ENCODE data around the gene NFYC. TPM values are rescaled to one million over a fixed set of nuclear protein-coding genes. Genes with fewer than 3 reads are reported as not detected.

NFYC gene
- total RNA-seq, 1 donor from 2014 or later: 56.0 TPM

DNA sequence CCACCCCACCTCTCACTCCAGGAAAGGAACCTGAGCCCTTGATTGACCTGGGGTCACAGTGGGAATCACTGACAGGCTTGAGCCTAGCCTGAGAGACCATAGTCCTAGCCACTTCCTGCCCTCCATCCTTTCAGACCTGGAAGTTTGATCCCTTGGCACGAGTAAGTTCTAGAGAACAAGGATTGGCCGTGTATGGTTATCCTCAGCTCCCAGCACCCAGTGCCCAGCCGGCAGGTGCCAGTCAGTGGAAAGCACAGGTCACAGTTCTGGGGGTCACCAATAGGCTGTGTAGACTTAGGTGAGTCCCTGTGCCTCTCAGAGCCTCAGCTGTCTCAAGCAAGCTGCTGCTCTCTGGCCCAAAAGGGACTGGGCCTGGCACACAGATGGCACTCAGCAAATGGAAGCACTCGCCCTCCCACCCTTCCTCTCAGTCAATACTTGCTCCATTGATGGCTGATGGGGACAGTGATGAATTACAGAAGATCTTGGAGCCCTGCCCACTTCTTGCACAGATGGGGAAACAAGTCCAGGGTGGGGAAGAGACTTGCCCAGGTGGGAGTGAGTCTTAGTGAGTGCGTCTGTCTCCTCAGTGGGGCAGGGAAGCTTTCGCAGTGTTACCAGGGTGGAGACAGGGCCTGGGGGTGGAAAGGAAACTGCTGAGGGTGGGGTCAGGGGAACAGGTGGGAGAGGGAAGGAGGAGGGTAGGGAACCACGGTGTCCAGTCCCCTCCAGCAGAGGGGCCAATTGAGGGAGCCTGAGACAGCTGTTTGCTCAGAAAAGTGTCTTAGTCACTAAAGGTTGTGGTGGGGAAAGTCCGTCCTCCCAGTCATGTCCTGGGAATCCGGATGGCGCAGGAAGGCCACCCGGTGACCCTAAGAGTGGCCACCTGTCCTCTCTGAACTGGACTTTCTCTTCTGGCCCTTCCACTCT lies 89.4 kb downstream of the NFYC start:
- ATAC-seq (no peak), DNase-seq (peak; percentile 31)
- peaks cover 4% of the 10 kb centered on the region for H3K36me3 ChIP-seq
- H3K4me1 ChIP-seq: peaks cover 12% of the 10 kb centered on the region
- H3K27ac ChIP-seq: no peak overlapping the region
- intact Hi-C loops (cut with DNase I): no loop called here
- no peaks in the 10 kb centered on the region for H3K9me3 ChIP-seq
- no peak overlapping the region for H3K4me3 ChIP-seq
- H3K27me3 ChIP-seq: no peaks in the 10 kb centered on the region
- TF ChIP-seq, protein P1, sequence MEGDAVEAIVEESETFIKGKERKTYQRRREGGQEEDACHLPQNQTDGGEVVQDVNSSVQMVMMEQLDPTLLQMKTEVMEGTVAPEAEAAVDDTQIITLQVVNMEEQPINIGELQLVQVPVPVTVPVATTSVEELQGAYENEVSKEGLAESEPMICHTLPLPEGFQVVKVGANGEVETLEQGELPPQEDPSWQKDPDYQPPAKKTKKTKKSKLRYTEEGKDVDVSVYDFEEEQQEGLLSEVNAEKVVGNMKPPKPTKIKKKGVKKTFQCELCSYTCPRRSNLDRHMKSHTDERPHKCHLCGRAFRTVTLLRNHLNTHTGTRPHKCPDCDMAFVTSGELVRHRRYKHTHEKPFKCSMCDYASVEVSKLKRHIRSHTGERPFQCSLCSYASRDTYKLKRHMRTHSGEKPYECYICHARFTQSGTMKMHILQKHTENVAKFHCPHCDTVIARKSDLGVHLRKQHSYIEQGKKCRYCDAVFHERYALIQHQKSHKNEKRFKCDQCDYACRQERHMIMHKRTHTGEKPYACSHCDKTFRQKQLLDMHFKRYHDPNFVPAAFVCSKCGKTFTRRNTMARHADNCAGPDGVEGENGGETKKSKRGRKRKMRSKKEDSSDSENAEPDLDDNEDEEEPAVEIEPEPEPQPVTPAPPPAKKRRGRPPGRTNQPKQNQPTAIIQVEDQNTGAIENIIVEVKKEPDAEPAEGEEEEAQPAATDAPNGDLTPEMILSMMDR (IDR thresholded peaks at IDR 0.05): no peak

DNA sequence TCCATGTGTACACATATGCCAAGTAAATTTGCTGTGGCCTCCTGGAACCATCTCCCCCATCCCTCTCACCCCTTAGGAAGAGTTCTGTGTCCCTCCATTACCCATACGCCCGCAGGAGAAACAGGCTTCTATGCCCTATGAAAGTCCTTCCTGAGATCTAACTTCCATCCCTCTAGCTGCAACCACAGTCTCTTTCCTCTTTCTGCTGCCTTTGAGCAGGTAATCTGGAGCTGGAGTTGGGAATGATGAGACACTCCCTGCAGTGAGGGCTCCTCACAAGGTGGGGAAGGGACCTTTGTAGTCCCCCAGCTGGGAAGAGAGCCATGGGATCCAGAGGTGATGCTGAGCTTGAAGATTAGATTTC lies 90.1 kb downstream of the NFYC start:
- DNase-seq (no peak), ATAC-seq (no peak)
- no peaks in the 10 kb centered on the region for H3K27me3 ChIP-seq
- H3K36me3 ChIP-seq: no peaks in the 10 kb centered on the region
- TF ChIP-seq, protein P1 (IDR thresholded peaks at IDR 0.05): no peak
- no peak overlapping the region for H3K27ac ChIP-seq
- peaks cover 12% of the 10 kb centered on the region for H3K4me1 ChIP-seq
- H3K9me3 ChIP-seq: no peaks in the 10 kb centered on the region
- no peak overlapping the region for H3K4me3 ChIP-seq
- intact Hi-C loops (cut with DNase I): no loop called here

DNA sequence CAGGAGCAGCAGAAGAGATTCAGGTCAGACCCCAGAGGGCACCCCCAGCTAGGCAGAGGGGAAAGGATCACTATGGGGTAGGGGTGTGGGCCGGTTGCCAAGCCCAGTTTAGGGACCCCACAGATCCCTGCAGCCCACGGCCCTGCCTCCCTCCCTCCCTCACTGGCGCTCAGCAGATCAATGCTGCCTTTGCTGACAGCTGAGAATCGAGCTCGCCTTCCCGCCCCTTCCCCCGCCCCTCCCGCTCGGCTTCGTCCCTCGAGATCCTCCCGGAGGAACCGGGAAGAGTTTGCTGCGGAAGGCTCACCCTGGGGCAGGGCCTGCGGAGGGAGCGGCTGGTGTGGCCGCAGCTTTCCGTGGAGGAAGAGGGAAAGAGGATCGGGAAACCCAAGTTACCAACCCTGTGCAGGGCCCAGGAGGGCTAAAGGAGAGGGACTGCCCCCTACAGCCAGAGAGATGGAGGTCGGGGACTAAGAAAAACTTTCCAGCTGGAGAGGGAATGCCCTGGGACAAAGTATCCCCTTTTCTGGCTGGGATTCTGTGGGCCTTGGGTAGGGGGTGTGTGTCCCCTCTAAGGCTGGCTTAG lies 91.0 kb downstream of the NFYC start:
- no peaks in the 10 kb centered on the region for H3K9me3 ChIP-seq
- H3K36me3 ChIP-seq: no peaks in the 10 kb centered on the region
- no peak for ATAC-seq
- peaks cover 12% of the 10 kb centered on the region for H3K4me1 ChIP-seq
- no peaks in the 10 kb centered on the region for H3K27me3 ChIP-seq
- DNase-seq: no peak
- intact Hi-C loops (cut with DNase I): no loop called here
- H3K27ac ChIP-seq: no peak overlapping the region
- TF ChIP-seq, protein P1 (IDR thresholded peaks at IDR 0.05): no peak
- H3K4me3 ChIP-seq: peak overlapping the region; percentile 50

DNA sequence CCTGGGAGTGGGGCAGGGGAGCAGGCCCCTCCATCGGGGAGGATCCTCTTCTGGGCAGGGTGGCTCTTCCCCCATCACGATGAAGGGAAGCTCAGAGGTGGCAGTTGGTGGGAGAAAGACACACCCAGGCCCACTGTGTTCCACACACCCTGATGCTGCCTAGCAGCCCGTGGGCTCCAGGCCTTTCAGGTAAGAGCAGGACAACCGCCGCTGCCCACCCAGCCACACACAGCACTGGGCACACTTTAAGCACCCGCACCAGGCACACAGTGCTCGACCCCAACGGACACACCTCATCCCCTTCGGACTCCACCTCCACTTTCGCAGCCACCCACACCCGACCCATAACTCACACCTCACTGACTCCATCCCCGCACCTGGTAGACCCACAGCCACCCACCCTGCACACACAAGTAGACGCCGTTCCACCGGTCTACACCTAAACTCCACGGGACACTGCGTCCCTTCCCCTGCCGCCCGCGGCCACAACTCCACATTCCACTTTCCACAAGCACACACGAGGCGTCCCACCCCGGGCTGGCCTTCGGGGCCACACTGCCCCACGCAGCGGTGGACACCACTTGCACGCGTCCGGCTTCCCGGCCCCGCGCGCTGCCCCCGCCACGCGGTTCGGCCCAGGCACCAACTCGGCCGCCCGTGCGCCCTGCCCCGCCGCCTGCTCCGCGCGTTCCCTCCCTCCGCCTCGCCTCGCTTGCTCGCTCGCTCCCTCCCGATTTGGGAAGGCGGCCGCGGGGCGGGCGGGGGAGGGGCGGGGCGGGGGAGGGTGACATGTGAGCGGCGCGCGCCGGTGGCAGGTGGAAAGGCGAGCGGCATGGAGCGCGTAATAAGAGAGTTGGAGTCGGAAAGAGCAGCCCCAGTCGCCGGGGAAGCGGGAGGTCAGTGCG lies 91.7 kb downstream of the NFYC start, which contains the start of gene KCNQ4:
KCNQ4 (plus strand) TSS at position 787 of the 905 bp plus-strand sequence. CDS start 307 bp downstream, outside the sequence.
- ATAC-seq: peak; percentile 78
- intact Hi-C loops (cut with DNase I): no loop called here
- H3K27me3 ChIP-seq: no peaks in the 10 kb centered on the region
- no peak within 1 kb of the TSS for H3K27ac ChIP-seq
- peaks cover 12% of the 10 kb centered on the region for H3K4me1 ChIP-seq
- no peaks in the 10 kb centered on the region for H3K9me3 ChIP-seq
- TF ChIP-seq, protein P1 (IDR thresholded peaks at IDR 0.05): no peak
- DNase-seq: peak; percentile 82
- H3K36me3 ChIP-seq: no peaks in the 10 kb centered on the region
- peak within 1 kb of the TSS; percentile 50 for H3K4me3 ChIP-seq

DNA sequence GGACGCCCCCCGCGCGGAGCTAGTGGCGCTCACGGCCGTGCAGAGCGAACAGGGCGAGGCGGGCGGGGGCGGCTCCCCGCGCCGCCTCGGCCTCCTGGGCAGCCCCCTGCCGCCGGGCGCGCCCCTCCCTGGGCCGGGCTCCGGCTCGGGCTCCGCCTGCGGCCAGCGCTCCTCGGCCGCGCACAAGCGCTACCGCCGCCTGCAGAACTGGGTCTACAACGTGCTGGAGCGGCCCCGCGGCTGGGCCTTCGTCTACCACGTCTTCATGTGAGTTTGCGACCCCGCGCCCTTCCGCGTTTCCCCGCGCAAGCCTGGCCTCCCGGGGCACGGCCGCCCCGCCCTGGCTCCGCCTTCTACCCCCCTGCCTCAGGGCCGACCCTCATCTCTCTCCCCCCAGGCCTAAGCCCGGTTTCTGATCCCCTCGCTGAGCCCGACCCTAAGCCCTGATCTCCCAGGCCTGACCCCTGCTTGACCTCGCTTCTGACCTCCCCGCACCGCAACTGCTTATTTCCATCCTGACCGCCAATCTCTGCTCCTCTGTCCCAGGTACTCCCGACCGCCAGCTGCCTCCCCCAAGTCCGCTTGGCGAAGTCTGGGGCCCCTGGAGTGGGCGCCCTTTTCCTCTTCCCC lies 92.8 kb downstream of the NFYC start:
- intact Hi-C loops (cut with DNase I): no loop called here
- no peak for DNase-seq

More for the DNA sequence above, 92.8 kb downstream of the NFYC start:
- Histone ChIP-seq H3K4me3 (peak overlapping the region; percentile 29), H3K27ac (no peak overlapping the region), H3K36me3 (no peaks in the 10 kb centered on the region), H3K4me1 (peaks cover 12% of the 10 kb centered on the region), H3K27me3 (no peaks in the 10 kb centered on the region), H3K9me3 (no peaks in the 10 kb centered on the region)
- peak; percentile 3 for ATAC-seq
- TF ChIP-seq, protein P1 (IDR thresholded peaks at IDR 0.05): no peak

Measured in upper lobe of right lung (tissue), 1 donor.